Activated T-helper 1 cell treated with anti-CD3 and anti-CD28 coated beads, Interleukin-12 subunit alpha, Interleukin-12 subunit beta, Interleukin-2, Interleukin-4 antibody, amounts not matched to agents 30 ng/mL and 10 ng/mL and 1 ng/mL, durations not matched to agents 14 hours and 24 hours and 36 hours (primary cell): ENCODE results near the gene MCOLN1. TPM values are rescaled to one million over a fixed set of nuclear protein-coding genes. Genes with fewer than 3 reads are reported as not detected.
"Not testable (repeated sequence)": the region's sequence is repeated elsewhere in the genome, so short reads cannot be mapped to it uniquely, and the experiment has no call there.

Experiments used
- DNase-seq: peaks from one replicate; pipeline ENCODE4 v3.0.0; 2021; ENCODE audit warnings: low spot score
- H3K27ac Mint-ChIP-seq: one replicate; pipeline ENCODE4 v1.8.0; 2021; ENCODE audit warnings: mild to moderate bottlenecking, mixed read lengths
- H3K27me3 Mint-ChIP-seq: one replicate; pipeline ENCODE4 v1.8.0; 2022; ENCODE audit warnings: mild to moderate bottlenecking, moderate library complexity, mixed read lengths; ENCODE audit not compliant: insufficient read depth
- H3K36me3 Mint-ChIP-seq: one replicate; pipeline ENCODE4 v1.8.0; 2021; ENCODE audit warnings: low read depth, mixed read lengths
- H3K4me1 Mint-ChIP-seq: one replicate; pipeline ENCODE4 v1.8.0; 2021; ENCODE audit warnings: low read depth, mixed read lengths
- H3K4me3 Mint-ChIP-seq: one replicate; pipeline ENCODE4 v1.8.0; 2021; ENCODE audit warnings: mild to moderate bottlenecking, moderate library complexity, mixed read lengths
- H3K9me3 Mint-ChIP-seq: one replicate; pipeline ENCODE4 v1.8.0; 2021; ENCODE audit warnings: mixed read lengths
- intact Hi-C: fragments of 100-400 bp; cut with micrococcal nuclease; formaldehyde crosslinking; loops from one replicate; pipeline ENCODE4 v1.15.1; 2024
- total RNA-seq: library from RNA; stranded (reverse); gene quantifications from 2 replicates; pipeline ENCODE4 v1.2.3, GENCODE V29; 2022

The MCOLN1 gene
- total RNA-seq, 1 donor from 2014 or later = 14.0 TPM

GRCh38 chr19:7560255-7560654, 37.8 kb downstream of the MCOLN1 start:
- intact Hi-C loops = no loop called here
- no peak for DNase-seq
- no peak overlapping the region for H3K4me3 Mint-ChIP-seq
- H3K4me1 Mint-ChIP-seq = no peaks in the 10 kb centered on the region
- no peak overlapping the region for H3K27ac Mint-ChIP-seq
- peaks cover 22% of the 10 kb centered on the region for H3K36me3 Mint-ChIP-seq
- no peaks in the 10 kb centered on the region for H3K9me3 Mint-ChIP-seq
- H3K27me3 Mint-ChIP-seq = no peaks in the 10 kb centered on the region

GRCh38 chr19:7561325-7561724, 38.9 kb downstream of the MCOLN1 start:
- Mint-ChIP-seq H3K9me3 (no peaks in the 10 kb centered on the region), H3K4me3 (no peak overlapping the region), H3K27me3 (no peaks in the 10 kb centered on the region), H3K4me1 (no peaks in the 10 kb centered on the region), H3K36me3 (peaks cover 22% of the 10 kb centered on the region), H3K27ac (no peak overlapping the region)
- intact Hi-C loops = no loop called here
- DNase-seq = no peak

GRCh38 chr19:7562646-7563393, 40.4 kb downstream of the MCOLN1 start:
- H3K4me1 Mint-ChIP-seq = no peaks in the 10 kb centered on the region
- H3K4me3 Mint-ChIP-seq = no peak overlapping the region
- no peak overlapping the region for H3K27ac Mint-ChIP-seq
- no peak for DNase-seq
- intact Hi-C loops = no loop called here
- peaks cover 19% of the 10 kb centered on the region for H3K36me3 Mint-ChIP-seq
- no peaks in the 10 kb centered on the region for H3K9me3 Mint-ChIP-seq
- no peaks in the 10 kb centered on the region for H3K27me3 Mint-ChIP-seq

GRCh38 chr19:7564866-7565265, 42.4 kb downstream of the MCOLN1 start:
- Mint-ChIP-seq H3K4me3 (no peak overlapping the region), H3K36me3 (peaks cover 10% of the 10 kb centered on the region), H3K27me3 (no peaks in the 10 kb centered on the region), H3K4me1 (no peaks in the 10 kb centered on the region), H3K27ac (no peak overlapping the region), H3K9me3 (no peaks in the 10 kb centered on the region)
- no peak for DNase-seq
- intact Hi-C loops = no loop called here

- peaks cover 6% of the 10 kb centered on the region for H3K36me3 Mint-ChIP-seq
- intact Hi-C loops = no loop called here
These were observed 42.9 kb downstream of the MCOLN1 start for GRCh38 chr19:7565332-7565731.

GRCh38 chr19:7570761-7571160, 48.3 kb downstream of the MCOLN1 start:
- intact Hi-C loops = no loop called here
- Mint-ChIP-seq H3K4me3 (no peak overlapping the region), H3K36me3 (no peaks in the 10 kb centered on the region), H3K27ac (no peak overlapping the region), H3K27me3 (no peaks in the 10 kb centered on the region), H3K9me3 (no peaks in the 10 kb centered on the region), H3K4me1 (no peaks in the 10 kb centered on the region)
- DNase-seq = no peak

More at GRCh38 chr19:7565332-7565731, 42.9 kb downstream of the MCOLN1 start:
- Mint-ChIP-seq H3K4me1 (no peaks in the 10 kb centered on the region), H3K4me3 (no peak overlapping the region), H3K27ac (no peak overlapping the region), H3K9me3 (no peaks in the 10 kb centered on the region), H3K27me3 (no peaks in the 10 kb centered on the region)
- DNase-seq = no peak

GRCh38 chr19:7575434-7576040, 53.1 kb downstream of the MCOLN1 start:
- Mint-ChIP-seq H3K9me3 (no peaks in the 10 kb centered on the region), H3K36me3 (no peaks in the 10 kb centered on the region), H3K4me3 (no peak overlapping the region), H3K27ac (no peak overlapping the region), H3K27me3 (peaks cover 2% of the 10 kb centered on the region), H3K4me1 (no peaks in the 10 kb centered on the region)
- no peak for DNase-seq
- intact Hi-C loops = no loop called here

GRCh38 chr19:7577422-7577821, 55.0 kb downstream of the MCOLN1 start:
- H3K27me3 Mint-ChIP-seq, H3K27ac Mint-ChIP-seq, H3K4me3 Mint-ChIP-seq, intact Hi-C loops, H3K36me3 Mint-ChIP-seq, H3K4me1 Mint-ChIP-seq, H3K9me3 Mint-ChIP-seq, DNase-seq: not testable (repeated sequence)

GRCh38 chr19:7578127-7578526, 55.7 kb downstream of the MCOLN1 start:
- no peak for DNase-seq
- H3K4me1 Mint-ChIP-seq = no peaks in the 10 kb centered on the region
- no peak overlapping the region for H3K4me3 Mint-ChIP-seq
- H3K9me3 Mint-ChIP-seq = no peaks in the 10 kb centered on the region
- H3K36me3 Mint-ChIP-seq = no peaks in the 10 kb centered on the region
- intact Hi-C loops = no loop called here
- no peak overlapping the region for H3K27ac Mint-ChIP-seq
- peaks cover 4% of the 10 kb centered on the region for H3K27me3 Mint-ChIP-seq

- intact Hi-C loops = no loop called here
- no peak overlapping the region for H3K4me3 Mint-ChIP-seq
- no peaks in the 10 kb centered on the region for H3K36me3 Mint-ChIP-seq
- no peak for DNase-seq
- no peak overlapping the region for H3K27ac Mint-ChIP-seq
- H3K9me3 Mint-ChIP-seq = no peaks in the 10 kb centered on the region
- no peaks in the 10 kb centered on the region for H3K4me1 Mint-ChIP-seq
- peaks cover 4% of the 10 kb centered on the region for H3K27me3 Mint-ChIP-seq
These were observed 56.8 kb downstream of the MCOLN1 start for GRCh38 chr19:7579182-7579581.

- no peaks in the 10 kb centered on the region for H3K36me3 Mint-ChIP-seq
- no peak overlapping the region for H3K4me3 Mint-ChIP-seq
- intact Hi-C loops = no loop called here
- H3K27me3 Mint-ChIP-seq = peaks cover 4% of the 10 kb centered on the region
- H3K27ac Mint-ChIP-seq = no peak overlapping the region
- no peaks in the 10 kb centered on the region for H3K9me3 Mint-ChIP-seq
- no peak for DNase-seq
- H3K4me1 Mint-ChIP-seq = no peaks in the 10 kb centered on the region
These were observed 60.0 kb downstream of the MCOLN1 start for GRCh38 chr19:7582446-7582845.
